ENCODE results near the gene SH3RF3.

Gene SH3RF3

GRCh38 chr2:109144271-109144670 lies 15.3 kb downstream of the SH3RF3 start:
- Histone ChIP-seq H3K27ac (ENCODE audit: low read depth, low read length) (no peak overlapping the region), H3K4me3 (ENCODE audit: low read depth, low read length) (no peak overlapping the region), H2BK12ac (ENCODE audit: low read length) (no peak overlapping the region), H3K14ac (ENCODE audit: low read length) (no peak overlapping the region), H3K23ac (ENCODE audit: low read length) (no peak overlapping the region), H2AFZ (ENCODE audit: insufficient read depth, low read length, poor library complexity) (no peak overlapping the region), H2BK5ac (ENCODE audit: low read depth, low read length, poor library complexity) (no peak overlapping the region), H3K79me2 (ENCODE audit: control insufficient read depth, insufficient read depth, low read length, poor library complexity) (no peaks in the 10 kb centered on the region), H2AK5ac (ENCODE audit: low read length) (no peak overlapping the region), H3K4me2 (ENCODE audit: low read length) (no peak overlapping the region), H2BK120ac (ENCODE audit: insufficient read depth, low read length, poor library complexity) (no peak overlapping the region), H3K4ac (ENCODE audit: low read depth, low read length) (no peak overlapping the region), H3K18ac (ENCODE audit: low read length) (no peak overlapping the region), H3K4me1 (ENCODE audit: control insufficient read depth in 1 of 2, insufficient read depth in 2 of 2, low read length in 2 of 2) (no peaks in the 10 kb centered on the region), H3K9me3 (ENCODE audit: insufficient read depth, low read depth, low read length) (peaks cover 3% of the 10 kb centered on the region), H3K27me3 (ENCODE audit: insufficient read depth, low read length) (no peaks in the 10 kb centered on the region), H4K12ac (ENCODE audit: low read depth, low read length) (no peak overlapping the region), H3K79me1 (ENCODE audit: low read length) (no peaks in the 10 kb centered on the region), H3K9ac (ENCODE audit: low read length) (no peak overlapping the region), H3K36me3 (ENCODE audit: control insufficient read depth in 1 of 2, insufficient read depth in 2 of 2, low read length in 2 of 2) (no peaks in the 10 kb centered on the region), H4K8ac (ENCODE audit: low read depth, low read length) (no peak overlapping the region), H4K91ac (ENCODE audit: low read depth, low read length) (no peak overlapping the region)
- DNase-seq: no peak
- no CpG with 5 or more reads among the region's 5 CpGs for WGBS (ENCODE audit: extremely low coverage, insufficient coverage, insufficient read length)

GRCh38 chr2:109144721-109145120 lies 15.7 kb downstream of the SH3RF3 start:
- peaks cover 3% of the 10 kb centered on the region for H3K9me3 ChIP-seq (ENCODE audit: insufficient read depth, low read depth, low read length)
- no peak overlapping the region for H2AK5ac ChIP-seq (ENCODE audit: low read length)
- H3K4me2 ChIP-seq (ENCODE audit: low read length): no peak overlapping the region
- H3K9ac ChIP-seq (ENCODE audit: low read length): no peak overlapping the region
- no peaks in the 10 kb centered on the region for H3K79me1 ChIP-seq (ENCODE audit: low read length)
- H3K36me3 ChIP-seq (ENCODE audit: control insufficient read depth in 1 of 2, insufficient read depth in 2 of 2, low read length in 2 of 2): no peaks in the 10 kb centered on the region
- WGBS (ENCODE audit: extremely low coverage, insufficient coverage, insufficient read length): no CpG with 5 or more reads among the region's 15 CpGs
- H3K79me2 ChIP-seq (ENCODE audit: control insufficient read depth, insufficient read depth, low read length, poor library complexity): no peaks in the 10 kb centered on the region
- H3K4me3 ChIP-seq (ENCODE audit: low read depth, low read length): no peak overlapping the region
- H4K8ac ChIP-seq (ENCODE audit: low read depth, low read length): no peak overlapping the region
- no peak for DNase-seq
- no peak overlapping the region for H3K14ac ChIP-seq (ENCODE audit: low read length)
- no peak overlapping the region for H2BK12ac ChIP-seq (ENCODE audit: low read length)
- H3K4me1 ChIP-seq (ENCODE audit: control insufficient read depth in 1 of 2, insufficient read depth in 2 of 2, low read length in 2 of 2): no peaks in the 10 kb centered on the region
- H2AFZ ChIP-seq (ENCODE audit: insufficient read depth, low read length, poor library complexity): no peak overlapping the region
- no peak overlapping the region for H4K12ac ChIP-seq (ENCODE audit: low read depth, low read length)
- no peak overlapping the region for H3K4ac ChIP-seq (ENCODE audit: low read depth, low read length)
- no peak overlapping the region for H3K23ac ChIP-seq (ENCODE audit: low read length)
- H3K18ac ChIP-seq (ENCODE audit: low read length): no peak overlapping the region
- H3K27me3 ChIP-seq (ENCODE audit: insufficient read depth, low read length): no peaks in the 10 kb centered on the region
- H2BK120ac ChIP-seq (ENCODE audit: insufficient read depth, low read length, poor library complexity): no peak overlapping the region
- no peak overlapping the region for H2BK5ac ChIP-seq (ENCODE audit: low read depth, low read length, poor library complexity)
- H3K27ac ChIP-seq (ENCODE audit: low read depth, low read length): no peak overlapping the region
- no peak overlapping the region for H4K91ac ChIP-seq (ENCODE audit: low read depth, low read length)

GRCh38 chr2:109145286-109145685 lies 16.3 kb downstream of the SH3RF3 start:
- no CpG with 5 or more reads among the region's 12 CpGs for WGBS (ENCODE audit: extremely low coverage, insufficient coverage, insufficient read length)
- H2BK12ac ChIP-seq (ENCODE audit: low read length): no peak overlapping the region
- no peaks in the 10 kb centered on the region for H3K4me1 ChIP-seq (ENCODE audit: control insufficient read depth in 1 of 2, insufficient read depth in 2 of 2, low read length in 2 of 2)
- H3K27me3 ChIP-seq (ENCODE audit: insufficient read depth, low read length): no peaks in the 10 kb centered on the region
- H4K91ac ChIP-seq (ENCODE audit: low read depth, low read length): no peak overlapping the region
- H3K4me3 ChIP-seq (ENCODE audit: low read depth, low read length): no peak overlapping the region
- no peaks in the 10 kb centered on the region for H3K36me3 ChIP-seq (ENCODE audit: control insufficient read depth in 1 of 2, insufficient read depth in 2 of 2, low read length in 2 of 2)
- H4K8ac ChIP-seq (ENCODE audit: low read depth, low read length): no peak overlapping the region
- no peaks in the 10 kb centered on the region for H3K79me1 ChIP-seq (ENCODE audit: low read length)
- H3K9me3 ChIP-seq (ENCODE audit: insufficient read depth, low read depth, low read length): peaks cover 3% of the 10 kb centered on the region
- H3K23ac ChIP-seq (ENCODE audit: low read length): no peak overlapping the region
- H3K27ac ChIP-seq (ENCODE audit: low read depth, low read length): no peak overlapping the region
- no peaks in the 10 kb centered on the region for H3K79me2 ChIP-seq (ENCODE audit: control insufficient read depth, insufficient read depth, low read length, poor library complexity)
- H2AFZ ChIP-seq (ENCODE audit: insufficient read depth, low read length, poor library complexity): no peak overlapping the region
- no peak for DNase-seq
- H3K9ac ChIP-seq (ENCODE audit: low read length): no peak overlapping the region
- no peak overlapping the region for H3K4me2 ChIP-seq (ENCODE audit: low read length)
- H3K18ac ChIP-seq (ENCODE audit: low read length): no peak overlapping the region
- no peak overlapping the region for H3K14ac ChIP-seq (ENCODE audit: low read length)
- no peak overlapping the region for H2AK5ac ChIP-seq (ENCODE audit: low read length)
- H2BK5ac ChIP-seq (ENCODE audit: low read depth, low read length, poor library complexity): no peak overlapping the region
- no peak overlapping the region for H2BK120ac ChIP-seq (ENCODE audit: insufficient read depth, low read length, poor library complexity)
- no peak overlapping the region for H4K12ac ChIP-seq (ENCODE audit: low read depth, low read length)
- no peak overlapping the region for H3K4ac ChIP-seq (ENCODE audit: low read depth, low read length)

- Histone ChIP-seq H2AFZ (ENCODE audit: insufficient read depth, low read length, poor library complexity) (no peak overlapping the region), H3K27ac (ENCODE audit: low read depth, low read length) (no peak overlapping the region), H3K79me1 (ENCODE audit: low read length) (no peaks in the 10 kb centered on the region), H3K18ac (ENCODE audit: low read length) (no peak overlapping the region), H3K4me1 (ENCODE audit: control insufficient read depth in 1 of 2, insufficient read depth in 2 of 2, low read length in 2 of 2) (no peaks in the 10 kb centered on the region), H3K4me3 (ENCODE audit: low read depth, low read length) (no peak overlapping the region), H2BK12ac (ENCODE audit: low read length) (no peak overlapping the region), H3K9ac (ENCODE audit: low read length) (no peak overlapping the region), H3K23ac (ENCODE audit: low read length) (no peak overlapping the region), H2BK5ac (ENCODE audit: low read depth, low read length, poor library complexity) (no peak overlapping the region), H3K9me3 (ENCODE audit: insufficient read depth, low read depth, low read length) (peaks cover 3% of the 10 kb centered on the region), H4K12ac (ENCODE audit: low read depth, low read length) (no peak overlapping the region), H4K8ac (ENCODE audit: low read depth, low read length) (no peak overlapping the region), H3K4me2 (ENCODE audit: low read length) (no peak overlapping the region), H2AK5ac (ENCODE audit: low read length) (no peak overlapping the region), H4K91ac (ENCODE audit: low read depth, low read length) (no peak overlapping the region), H3K36me3 (ENCODE audit: control insufficient read depth in 1 of 2, insufficient read depth in 2 of 2, low read length in 2 of 2) (no peaks in the 10 kb centered on the region), H3K27me3 (ENCODE audit: insufficient read depth, low read length) (no peaks in the 10 kb centered on the region), H2BK120ac (ENCODE audit: insufficient read depth, low read length, poor library complexity) (no peak overlapping the region), H3K79me2 (ENCODE audit: control insufficient read depth, insufficient read depth, low read length, poor library complexity) (no peaks in the 10 kb centered on the region), H3K4ac (ENCODE audit: low read depth, low read length) (no peak overlapping the region), H3K14ac (ENCODE audit: low read length) (no peak overlapping the region)
- DNase-seq: no peak
- no CpG with 5 or more reads among the region's 7 CpGs for WGBS (ENCODE audit: extremely low coverage, insufficient coverage, insufficient read length)
Measured at GRCh38 chr2:109147405-109147804, 18.4 kb downstream of the SH3RF3 start.

Measured in trophoblast cell (in vitro differentiated cells and primary cell).